ENCODE measurements around the gene VAV3.

The VAV3 gene

DNA sequence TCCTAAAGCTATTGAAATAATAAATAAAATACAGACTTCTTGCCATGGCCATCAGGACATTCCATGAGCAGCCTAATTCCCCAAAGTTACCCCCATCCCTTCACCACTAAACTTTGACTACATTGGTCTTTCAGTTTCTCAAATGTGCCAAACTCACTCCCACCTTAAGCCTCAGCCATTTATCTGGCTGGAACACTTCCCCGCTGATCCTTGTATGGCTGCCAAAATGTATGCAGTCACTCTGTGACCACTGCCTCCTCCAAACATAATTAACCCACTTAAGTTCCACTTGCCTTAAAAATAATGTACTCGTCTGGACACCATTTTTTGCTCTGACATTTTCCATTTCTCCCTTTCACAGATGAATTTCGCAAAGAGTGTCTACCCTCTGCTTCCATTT is 416.7 kb downstream of the VAV3 start:
- TF ChIP-seq, protein P1, sequence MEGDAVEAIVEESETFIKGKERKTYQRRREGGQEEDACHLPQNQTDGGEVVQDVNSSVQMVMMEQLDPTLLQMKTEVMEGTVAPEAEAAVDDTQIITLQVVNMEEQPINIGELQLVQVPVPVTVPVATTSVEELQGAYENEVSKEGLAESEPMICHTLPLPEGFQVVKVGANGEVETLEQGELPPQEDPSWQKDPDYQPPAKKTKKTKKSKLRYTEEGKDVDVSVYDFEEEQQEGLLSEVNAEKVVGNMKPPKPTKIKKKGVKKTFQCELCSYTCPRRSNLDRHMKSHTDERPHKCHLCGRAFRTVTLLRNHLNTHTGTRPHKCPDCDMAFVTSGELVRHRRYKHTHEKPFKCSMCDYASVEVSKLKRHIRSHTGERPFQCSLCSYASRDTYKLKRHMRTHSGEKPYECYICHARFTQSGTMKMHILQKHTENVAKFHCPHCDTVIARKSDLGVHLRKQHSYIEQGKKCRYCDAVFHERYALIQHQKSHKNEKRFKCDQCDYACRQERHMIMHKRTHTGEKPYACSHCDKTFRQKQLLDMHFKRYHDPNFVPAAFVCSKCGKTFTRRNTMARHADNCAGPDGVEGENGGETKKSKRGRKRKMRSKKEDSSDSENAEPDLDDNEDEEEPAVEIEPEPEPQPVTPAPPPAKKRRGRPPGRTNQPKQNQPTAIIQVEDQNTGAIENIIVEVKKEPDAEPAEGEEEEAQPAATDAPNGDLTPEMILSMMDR (IDR thresholded peaks at IDR 0.05), result no peak
- H3K27ac ChIP-seq, result no peak overlapping the region
- DNase-seq (ENCODE audit: low spot score), result no peak
- no peak overlapping the region for H3K4me3 ChIP-seq

DNA sequence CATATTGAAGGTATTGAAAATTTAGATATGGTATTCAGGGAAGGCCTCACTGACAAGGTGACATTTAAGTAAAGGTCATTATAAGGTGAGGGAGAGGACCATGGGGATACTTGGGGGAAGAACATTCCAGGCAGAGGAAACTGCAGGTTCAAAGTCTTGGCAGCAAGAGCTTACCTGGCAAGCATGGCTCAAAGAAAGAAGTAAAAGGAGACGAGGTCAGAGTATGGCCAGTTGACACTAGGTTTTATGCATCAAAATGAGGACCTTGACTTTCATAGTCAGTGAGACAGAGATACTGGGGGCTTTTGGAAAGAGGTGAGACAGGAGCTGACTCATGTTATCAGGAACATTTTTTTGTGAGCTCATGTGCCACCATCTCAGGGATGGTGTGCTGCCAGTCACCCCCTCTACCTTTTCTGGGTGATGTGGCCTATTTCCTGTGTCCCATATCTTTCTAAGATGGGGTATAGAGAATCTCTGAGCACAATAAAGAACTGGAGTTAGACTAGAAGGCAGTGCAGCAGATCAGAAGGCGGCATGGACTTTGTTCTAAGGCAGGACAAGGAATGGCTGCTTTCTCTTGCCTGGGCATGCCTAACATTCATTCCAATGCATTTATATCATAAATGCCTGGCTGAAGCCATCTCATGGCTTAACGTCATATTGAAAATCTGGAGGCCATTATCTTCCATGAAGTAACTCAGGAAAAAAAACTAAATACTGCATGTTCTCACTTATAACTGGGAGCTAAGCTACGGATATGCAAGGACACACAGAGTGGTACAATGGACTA is 417.4 kb downstream of the VAV3 start:
- H3K4me3 ChIP-seq, result no peak overlapping the region
- TF ChIP-seq, protein P1 (IDR thresholded peaks at IDR 0.05), result no peak
- H3K27ac ChIP-seq, result no peak overlapping the region
- DNase-seq (ENCODE audit: low spot score), result no peak

DNA sequence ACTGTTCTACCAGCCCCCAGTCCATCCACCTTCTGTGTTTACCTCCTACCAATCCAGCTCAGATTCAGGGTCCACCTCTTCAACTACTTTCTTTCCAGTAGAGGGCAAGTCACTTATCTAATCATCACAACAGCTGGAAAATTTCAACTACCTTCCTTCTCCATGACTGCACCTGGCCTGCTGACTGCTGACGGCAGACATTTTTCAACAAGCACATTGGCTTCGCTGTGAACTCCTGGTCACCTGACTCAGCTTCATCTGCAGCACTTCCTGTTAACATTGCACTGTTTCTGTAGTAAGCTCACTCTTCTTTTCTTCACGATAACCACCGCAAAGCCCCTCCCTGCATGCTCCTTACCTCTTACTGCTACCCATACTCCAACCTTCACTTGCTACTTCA is 418.4 kb downstream of the VAV3 start:
- DNase-seq (ENCODE audit: low spot score), result no peak
- H3K27ac ChIP-seq, result no peak overlapping the region
- TF ChIP-seq, protein P1 (IDR thresholded peaks at IDR 0.05), result no peak
- H3K4me3 ChIP-seq, result no peak overlapping the region

DNA sequence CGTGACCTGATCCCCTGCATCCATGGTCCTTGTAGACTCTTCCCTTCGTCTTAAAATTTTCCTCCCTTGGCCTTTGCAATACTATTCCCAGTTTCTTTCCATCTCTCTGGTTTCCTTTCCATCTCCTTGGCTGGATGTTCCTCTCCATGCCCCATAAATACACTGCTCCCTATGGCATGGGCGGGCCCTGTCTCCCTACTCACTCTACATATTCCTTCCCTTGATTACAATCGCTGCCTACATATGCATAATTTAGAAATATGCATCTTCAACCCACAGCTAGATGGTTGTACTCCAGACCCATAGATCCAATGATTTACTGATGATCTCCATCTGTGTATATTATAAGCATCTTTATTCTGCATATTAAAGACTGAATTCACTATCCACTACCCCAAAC is 419.1 kb downstream of the VAV3 start:
- DNase-seq (ENCODE audit: low spot score), result no peak
- no peak overlapping the region for H3K27ac ChIP-seq
- TF ChIP-seq, protein P1 (IDR thresholded peaks at IDR 0.05), result no peak
- no peak overlapping the region for H3K4me3 ChIP-seq

DNA sequence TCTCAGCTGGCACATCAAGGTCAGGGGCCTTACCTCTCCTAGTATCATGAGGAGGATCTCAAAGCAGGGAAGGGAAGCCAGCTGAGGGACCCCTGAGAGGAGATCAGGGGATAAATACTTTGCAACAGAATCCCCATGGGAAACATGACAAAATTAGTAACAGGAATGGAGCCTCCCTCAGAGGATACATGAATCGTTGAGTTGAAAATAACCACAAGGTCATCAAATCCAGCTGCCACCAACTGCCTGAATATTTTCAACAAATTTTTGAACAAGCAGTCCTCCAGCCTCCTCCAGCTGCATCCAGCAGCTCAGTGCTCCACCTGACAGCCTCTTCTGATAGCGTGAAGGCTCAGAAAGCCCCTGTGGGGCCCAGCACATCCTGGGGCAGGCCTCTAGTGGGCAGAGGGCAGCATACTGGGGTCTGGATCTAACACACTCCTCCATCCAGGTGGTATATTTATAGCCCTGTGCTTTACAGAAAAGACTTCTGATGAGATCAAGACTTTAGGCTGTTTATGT is 419.9 kb downstream of the VAV3 start:
- no peak for DNase-seq (ENCODE audit: low spot score)
- Histone ChIP-seq H3K27ac (no peak overlapping the region), H3K4me3 (no peak overlapping the region)
- TF ChIP-seq, protein P1 (IDR thresholded peaks at IDR 0.05), result no peak

DNA sequence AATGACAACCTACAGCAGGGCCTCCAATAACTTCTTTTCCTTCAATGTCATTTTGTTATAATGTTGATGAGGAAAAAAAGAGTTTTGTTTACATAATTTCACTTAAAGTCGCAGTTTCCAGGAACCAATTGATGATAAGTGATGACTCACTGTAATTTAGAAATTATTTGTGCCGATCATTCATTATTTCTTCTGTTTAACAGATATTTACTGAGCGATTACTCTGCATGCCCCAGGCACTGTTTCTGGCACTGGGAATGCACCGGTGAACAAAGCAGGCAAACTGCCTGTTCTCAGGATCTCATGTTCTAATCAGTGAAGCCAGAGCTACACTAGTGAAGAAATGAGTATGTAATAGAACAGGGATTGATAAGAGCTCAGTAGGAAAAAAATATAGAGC is 420.7 kb downstream of the VAV3 start:
- Histone ChIP-seq H3K4me3 (no peak overlapping the region), H3K27ac (no peak overlapping the region)
- no peak for DNase-seq (ENCODE audit: low spot score)
- TF ChIP-seq, protein P1 (IDR thresholded peaks at IDR 0.05), result no peak

DNA sequence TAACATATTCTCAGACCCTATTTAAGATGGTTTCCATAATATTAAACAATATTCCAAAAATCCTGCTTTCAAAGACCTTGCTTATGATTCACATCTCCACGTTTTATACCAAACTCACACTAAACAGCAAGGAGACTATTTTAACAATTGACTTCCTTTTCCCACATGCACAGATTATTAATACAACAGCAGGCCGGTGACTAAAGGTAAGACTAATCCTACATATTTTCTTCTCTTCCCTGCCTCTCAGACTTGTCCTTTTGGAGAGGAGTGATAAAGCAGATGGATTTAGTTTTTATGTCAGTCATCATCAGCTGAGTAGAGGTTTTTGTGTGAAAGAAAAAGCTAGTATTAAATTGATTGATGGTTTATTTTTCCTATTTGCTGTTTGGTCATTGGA is 423.6 kb downstream of the VAV3 start:
- TF ChIP-seq, protein P1 (IDR thresholded peaks at IDR 0.05), result no peak
- H3K4me3 ChIP-seq, result no peak overlapping the region
- no peak for DNase-seq (ENCODE audit: low spot score)
- H3K27ac ChIP-seq, result no peak overlapping the region
